Hematopoietic multipotent progenitor cell treated with erythropoietin and hydrocortisone succinate and interleukin-3 and kit ligand, for 17 days (in vitro differentiated cells): Measurements from ENCODE around the gene LUZP1.
"Not testable (repeated sequence)": the region's sequence is repeated elsewhere in the genome, so short reads cannot be mapped to it uniquely, and the experiment has no call there.

Source experiments
- DNase-seq: peaks from one replicate; pipeline ENCODE4 v3.0.0-alpha.2; 2015; ENCODE audit warnings: low spot score

Gene LUZP1

DNA sequence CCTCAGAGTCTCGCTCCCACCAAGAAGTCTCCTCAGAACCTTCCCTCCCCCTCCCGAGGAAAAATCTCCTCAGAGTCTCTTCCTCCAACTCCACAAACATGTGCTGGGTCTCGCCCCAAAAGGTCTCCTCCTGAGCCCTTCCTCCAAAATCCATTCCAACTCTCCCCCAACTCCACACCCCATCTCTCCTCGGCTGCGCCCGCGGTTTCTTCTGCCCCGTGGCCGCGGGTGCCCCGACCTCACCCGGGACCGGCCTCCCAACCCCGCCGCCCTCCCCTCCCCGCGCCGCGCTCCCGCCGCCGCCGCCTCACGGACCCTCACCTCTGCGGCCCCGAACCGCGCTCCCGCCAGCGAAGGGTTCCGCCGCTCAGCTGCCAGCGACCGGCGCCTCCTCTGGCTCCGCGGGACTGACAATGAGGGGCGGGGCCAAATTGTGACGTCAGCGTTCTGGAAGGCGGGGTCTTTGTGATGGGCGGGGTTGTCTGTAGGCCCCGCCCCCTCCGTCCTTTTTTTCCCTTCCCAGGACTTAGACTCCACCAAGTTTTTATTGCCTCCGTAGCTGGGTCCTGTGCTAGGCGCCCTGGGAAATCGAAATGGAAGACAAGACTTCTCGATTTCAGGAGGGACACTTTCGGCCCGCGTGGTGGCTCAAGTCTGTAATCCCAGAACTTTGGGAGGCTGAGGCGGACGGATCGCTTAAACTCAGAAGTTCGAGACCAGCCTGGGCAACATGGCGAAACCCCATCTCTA is at the start of gene LUZP1:
LUZP1 (minus strand) TSS at position 412 of the 750 bp plus-strand sequence.
- peak; percentile 85 for DNase-seq

DNA sequence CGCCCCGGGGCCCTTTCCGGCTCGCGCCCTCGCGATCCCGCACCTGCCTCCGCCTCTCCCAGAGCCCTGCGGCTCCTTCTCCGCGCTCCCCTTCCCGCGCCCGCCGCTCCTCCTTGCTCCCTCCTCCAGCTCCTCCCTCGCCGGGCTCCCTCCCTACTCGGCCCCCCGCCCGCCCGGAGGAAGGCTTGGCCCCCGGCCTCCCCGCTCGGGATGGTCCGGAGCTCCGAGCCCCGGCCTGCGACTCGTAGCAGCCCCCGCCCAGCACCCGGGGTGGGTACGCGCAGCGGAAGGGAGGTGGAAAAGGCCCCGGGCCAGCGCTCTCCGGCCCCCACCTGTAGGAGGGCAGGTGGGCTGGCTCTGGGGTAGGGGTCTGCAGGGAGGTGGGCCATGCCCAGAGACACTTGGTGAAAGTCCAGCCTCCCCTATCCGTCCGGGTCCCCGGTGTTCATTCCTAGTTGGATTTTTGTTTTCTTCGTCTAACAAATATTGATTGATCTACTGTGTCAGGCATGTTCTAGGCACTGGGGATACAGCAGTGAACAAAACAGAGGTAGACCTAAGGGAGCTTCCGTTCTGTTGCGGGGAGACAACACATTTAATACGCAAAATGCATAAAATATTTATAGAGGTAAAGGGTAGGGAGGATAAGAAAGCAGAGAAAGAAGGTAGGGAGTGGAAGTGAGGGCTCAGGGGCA is 48.9 kb upstream of the LUZP1 start, which contains the start of gene HTR1D:
HTR1D (minus strand) TSS at position 82 of the 695 bp plus-strand sequence. CDS start 23,283 bp downstream, outside the sequence.
- no peak for DNase-seq

DNA sequence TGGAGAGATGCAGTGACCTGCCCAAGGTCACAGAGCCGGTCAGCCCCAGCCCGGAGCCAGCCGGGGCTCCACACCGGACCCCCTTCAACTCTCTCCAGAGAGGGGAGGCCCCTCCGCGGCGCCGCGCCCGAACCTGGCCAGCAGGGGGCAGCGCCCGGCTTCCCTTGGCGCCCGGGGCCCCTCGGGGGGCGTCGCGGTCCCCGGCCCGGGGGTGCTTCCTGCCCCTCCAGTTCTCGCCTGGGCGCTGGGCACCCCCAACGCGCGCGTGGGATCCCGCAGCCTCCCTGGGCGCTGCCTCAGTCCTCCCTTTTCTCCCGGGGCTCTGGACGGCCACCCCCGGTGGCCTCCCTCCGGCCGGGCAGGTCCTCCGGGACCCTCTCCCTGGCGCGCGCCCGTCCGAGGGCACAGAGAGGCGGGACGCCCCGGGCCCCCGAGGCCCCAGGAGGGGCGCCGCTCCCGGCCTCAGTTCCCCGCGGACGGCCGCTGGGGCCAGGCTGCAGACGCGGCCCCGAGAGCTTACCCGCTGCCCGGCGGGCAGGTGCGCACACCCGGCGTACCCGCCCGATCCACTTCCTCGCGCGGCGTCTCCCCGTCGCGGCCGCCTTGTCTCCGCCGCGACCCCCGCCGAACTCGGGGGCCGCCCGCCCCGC is 48.2 kb upstream of the LUZP1 start:
- no peak for DNase-seq

- DNase-seq, result no peak
These were observed 47.2 kb upstream of the LUZP1 start for GRCh38 chr1:23215751-23216449.

DNA sequence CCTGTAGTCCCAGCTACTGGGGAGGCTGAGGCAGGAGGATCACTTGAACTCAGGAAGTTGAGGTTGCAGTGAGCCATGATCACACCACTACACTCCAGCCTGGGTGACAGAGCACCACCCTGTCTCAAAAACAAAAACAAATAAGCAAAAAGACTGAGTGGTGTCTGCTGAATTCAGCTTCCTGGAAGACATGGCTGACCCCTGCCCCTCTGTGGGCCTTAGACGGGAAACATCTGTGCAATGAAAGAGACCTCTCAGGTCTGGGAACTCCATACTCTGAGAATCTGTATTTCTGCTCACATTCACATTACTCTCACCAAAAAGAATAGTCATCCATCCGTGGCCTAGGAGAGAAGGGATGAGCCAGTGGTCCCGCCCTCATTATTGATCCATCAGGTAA is 46.6 kb upstream of the LUZP1 start:
- DNase-seq, result no peak

GRCh38 chr1:23214640-23215039 is 46.0 kb upstream of the LUZP1 start:
- no peak for DNase-seq

- no peak for DNase-seq
These were observed 43.3 kb upstream of the LUZP1 start for GRCh38 chr1:23211955-23212354.

GRCh38 chr1:23210963-23211362 is 42.3 kb upstream of the LUZP1 start:
- no peak for DNase-seq

GRCh38 chr1:23210351-23210785 is 41.7 kb upstream of the LUZP1 start:
- no peak for DNase-seq

- DNase-seq, result no peak
These were observed 41.1 kb upstream of the LUZP1 start for GRCh38 chr1:23209770-23210169.

DNA sequence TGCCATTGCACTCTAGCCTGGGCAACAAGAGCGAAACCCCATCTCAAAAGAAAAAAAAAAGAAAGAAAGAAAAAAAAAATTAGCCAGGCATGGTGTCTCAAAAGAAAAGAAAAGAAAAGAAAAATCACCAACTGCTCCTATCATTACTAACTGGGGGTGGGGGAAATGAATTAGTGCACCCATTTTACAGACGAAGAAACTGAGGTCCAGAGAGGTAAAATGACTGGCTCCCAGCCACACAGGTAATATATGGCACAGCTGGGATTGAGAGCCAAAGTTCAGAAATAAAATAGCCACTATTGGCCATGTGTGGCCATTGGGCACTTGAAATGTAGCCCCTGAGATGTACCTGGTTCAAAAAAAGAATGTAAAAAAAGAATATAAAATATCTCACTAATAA is 39.9 kb upstream of the LUZP1 start:
- no peak for DNase-seq

DNA sequence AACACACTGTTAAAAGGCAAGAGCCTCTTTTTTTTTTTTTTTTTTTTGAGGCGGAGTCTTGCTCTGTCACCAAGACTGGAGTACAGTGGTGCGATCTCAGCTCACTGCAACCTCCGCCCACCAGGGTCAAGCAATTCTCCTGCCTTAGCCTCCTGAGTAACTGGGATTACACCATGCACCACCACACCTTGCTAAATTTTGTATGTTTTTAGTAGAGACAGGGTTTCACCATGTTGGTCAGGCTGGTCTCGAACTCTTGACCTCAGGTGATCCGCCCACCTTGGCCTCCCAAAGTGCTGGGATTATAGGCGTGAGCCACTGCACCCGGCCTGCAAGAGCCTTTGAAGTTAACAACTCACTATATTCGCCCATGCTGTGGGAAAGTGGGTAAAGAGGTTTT is 39.1 kb upstream of the LUZP1 start:
- not testable (repeated sequence) for DNase-seq

GRCh38 chr1:23202263-23202749 is 33.6 kb upstream of the LUZP1 start:
- DNase-seq, result no peak

DNA sequence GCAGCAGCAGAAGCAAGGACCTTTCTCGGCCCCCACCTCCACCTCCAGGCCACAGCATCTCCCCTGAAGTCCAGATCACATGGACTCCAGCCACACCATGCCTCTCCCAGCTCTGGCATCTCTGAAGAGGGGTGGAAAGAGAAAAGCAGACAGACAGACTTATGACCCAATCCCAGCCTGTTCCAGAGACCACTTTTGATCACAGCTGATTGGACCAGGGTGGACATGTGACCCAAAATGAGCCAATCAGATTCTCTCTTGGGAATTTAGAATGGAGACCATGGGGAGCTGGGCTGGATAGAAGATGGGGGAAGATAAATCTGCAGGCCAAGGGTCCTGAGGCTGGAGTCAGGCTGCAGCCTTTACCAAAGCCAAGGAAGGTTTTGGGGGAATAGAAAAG is 32.2 kb upstream of the LUZP1 start:
- no peak for DNase-seq

DNA sequence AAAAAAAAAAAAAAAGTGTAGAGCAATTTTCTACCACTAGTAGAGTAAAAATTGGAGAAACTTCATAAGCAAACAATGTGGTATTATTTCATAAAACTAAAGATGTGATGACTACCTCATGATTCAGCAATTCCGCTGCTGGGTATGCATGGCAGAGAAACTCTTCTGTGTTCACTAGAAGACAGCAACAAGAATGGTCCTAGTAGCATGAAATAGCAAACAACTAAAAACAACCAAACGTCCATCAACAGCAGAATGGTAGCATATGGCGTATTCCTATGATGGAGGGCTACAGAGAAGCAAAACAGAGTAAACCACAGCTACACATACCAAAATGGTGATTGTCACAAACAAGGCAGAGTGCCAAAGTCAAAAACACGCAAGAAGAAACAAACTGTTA is 29.7 kb upstream of the LUZP1 start:
- no peak for DNase-seq

- DNase-seq, result no peak
These were observed 28.1 kb upstream of the LUZP1 start for GRCh38 chr1:23196627-23197328.

- DNase-seq, result no peak
These were observed 25.7 kb upstream of the LUZP1 start for GRCh38 chr1:23194119-23194984.

- DNase-seq, result no peak
These were observed 24.9 kb upstream of the LUZP1 start for GRCh38 chr1:23193391-23194118.

DNA sequence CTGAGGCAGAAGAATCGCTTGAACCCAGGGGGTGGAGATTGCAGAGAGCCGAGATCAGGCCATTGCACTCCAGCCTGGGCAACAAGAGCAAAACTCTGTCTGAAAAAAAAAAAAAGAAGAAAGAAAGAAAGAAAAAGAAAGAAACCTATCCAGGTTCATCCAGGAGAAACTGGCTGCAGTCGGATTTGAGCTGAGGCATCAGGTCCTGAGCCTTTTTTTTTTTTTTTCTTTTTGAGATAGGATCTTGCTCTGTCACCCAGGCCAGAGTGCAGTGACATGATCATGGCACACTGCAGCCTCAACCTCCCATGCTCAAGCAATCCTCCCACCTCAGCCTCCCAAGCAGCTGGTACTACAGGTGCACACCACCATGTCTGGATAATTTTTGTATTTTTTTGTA is 22.5 kb upstream of the LUZP1 start:
- DNase-seq, result no peak

DNA sequence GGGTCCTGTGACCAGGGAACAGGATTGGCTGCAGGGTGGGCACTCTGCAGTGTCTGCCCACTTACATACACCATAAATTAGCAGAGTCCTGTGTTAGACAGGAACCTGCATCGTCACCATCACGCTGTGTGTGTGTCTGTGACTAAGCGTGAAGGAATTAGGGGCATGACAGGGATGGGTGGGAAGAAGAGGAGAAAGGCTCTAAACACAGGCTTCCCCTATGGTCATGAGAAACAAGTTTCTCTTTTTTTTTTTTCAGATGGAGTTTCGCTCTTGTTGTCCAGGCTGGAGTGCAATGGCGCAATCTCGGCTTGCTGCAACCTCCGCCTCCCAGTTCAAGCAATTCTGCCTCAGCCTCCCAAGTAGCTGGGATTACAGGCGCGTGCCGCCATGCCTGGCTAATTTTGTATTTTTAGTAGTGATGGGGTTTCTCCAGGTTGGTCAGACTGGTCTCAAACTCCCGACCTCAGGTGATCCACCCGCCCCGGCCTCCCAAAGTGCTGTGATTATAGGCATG is 20.3 kb upstream of the LUZP1 start:
- DNase-seq, result not testable (repeated sequence)
